Kidney (tissue), 14 donors: ENCODE measurements around the gene MIS18A. TPM values are rescaled to one million over a fixed set of nuclear protein-coding genes. Genes with fewer than 3 reads are reported as not detected.
"Not testable (repeated sequence)": the region's sequence is repeated elsewhere in the genome, so short reads cannot be mapped to it uniquely, and the experiment has no call there.

Experiments
- DNase-seq, 5 donors: peaks; one replicate each; pipeline ENCODE4 v3.0.0-alpha.2; 2013 to 2020
- FAIRE-seq: peaks from 2 replicates; lab custom pipeline; 2012; peaks lifted over from hg19 to GRCh38; lab: Jason Lieb, UNC
- H3K27ac ChIP-seq, 2 donors: one replicate each; pipeline ENCODE4 v1.7.0; 2013; ENCODE audit warnings: low read depth in 2 of 2, low read length in 2 of 2, inconsistent platforms in 1 of 2
- H3K27me3 ChIP-seq: one replicate; pipeline ENCODE4 v1.7.1; 2013; ENCODE audit warnings: low read length, inconsistent platforms; ENCODE audit not compliant: control insufficient read depth, insufficient read depth
- H3K36me3 ChIP-seq, 3 donors: one replicate each; pipeline versions ENCODE4 v1.7.0 to v1.7.1; 2013; ENCODE audit warnings: low read length in 3 of 3, control low read depth in 1 of 3, inconsistent platforms in 1 of 3; ENCODE audit not compliant: insufficient read depth in 3 of 3, control insufficient read depth in 2 of 3
- H3K4me1 ChIP-seq, 3 donors: one replicate each; pipeline versions ENCODE4 v1.7.0 to v1.7.1; 2013; ENCODE audit warnings: low read length in 3 of 3, inconsistent platforms in 1 of 3, low read depth in 1 of 3; ENCODE audit not compliant: control insufficient read depth in 2 of 3, insufficient read depth in 2 of 3
- H3K4me3 ChIP-seq, 3 donors: one replicate each; pipeline versions ENCODE4 v1.7.0 to v1.8.1; 2013; ENCODE audit warnings: low read length in 3 of 3, control low read depth in 1 of 3, inconsistent platforms in 1 of 3
- H3K9ac ChIP-seq, 3 donors: one replicate each; pipeline versions ENCODE4 v1.7.0 to v1.7.1; 2013; ENCODE audit warnings: low read length in 3 of 3, control low read depth in 1 of 3, inconsistent platforms in 1 of 3
- H3K9me3 ChIP-seq, 3 donors: one replicate each; pipeline versions ENCODE4 v1.7.0 to v1.7.1; 2013; ENCODE audit warnings: low read length in 3 of 3, control low read depth in 1 of 3, inconsistent platforms in 1 of 3; ENCODE audit not compliant: control insufficient read depth in 2 of 3, insufficient read depth in 1 of 3
- intact Hi-C: fragments of 100-400 bp; cut with DNase I; formaldehyde crosslinking; loops from one replicate; pipeline ENCODE4 v1.11.1; 2022
- polyA plus RNA-seq: library from polyadenylated mRNA; stranded (reverse); fragments of 350-450 nt; fragmentation: Illumina TruSeq; extraction: RNeasy Lipid Tissue Mini Kit (QIAGEN cat#74804); gene quantifications from one replicate; pipeline ENCODE4 v1.2.3, GENCODE V29; 2014; ENCODE audit warnings: low read depth, low replicate concordance; ENCODE audit not compliant: insufficient read depth
- total RNA-seq: library from RNA; stranded (reverse); fragmentation: NEBNext Ultra II Directional; extraction: Animal tissue kit (Norgen Biotek cat#: 25700); gene quantifications from one replicate; pipeline ENCODE4 v1.2.1, GENCODE V29; 2021
- TF ChIP-seq, protein P1 (sequence below): IDR thresholded peaks from 3 replicates; pipeline ENCODE4 v1.5.1; 2012; ENCODE audit warnings: mild to moderate bottlenecking, moderate library complexity, borderline replicate concordance; ENCODE audit not compliant: insufficient read depth; ENCODE audit errors: extremely low read depth
- donor health status: control.
- donor health status: control.
- donor health status: control.
- donor health status: control.
- donor health status: control.
- donor health status: DM: yes; HTN: yes; CAD: no.
- donor health status: Normal renal cell carcinoma (clear cell type).

MIS18A gene
- total and polyA plus RNA-seq, 2 donors from 2014 or later: 6.2 to 7.0 TPM

DNA sequence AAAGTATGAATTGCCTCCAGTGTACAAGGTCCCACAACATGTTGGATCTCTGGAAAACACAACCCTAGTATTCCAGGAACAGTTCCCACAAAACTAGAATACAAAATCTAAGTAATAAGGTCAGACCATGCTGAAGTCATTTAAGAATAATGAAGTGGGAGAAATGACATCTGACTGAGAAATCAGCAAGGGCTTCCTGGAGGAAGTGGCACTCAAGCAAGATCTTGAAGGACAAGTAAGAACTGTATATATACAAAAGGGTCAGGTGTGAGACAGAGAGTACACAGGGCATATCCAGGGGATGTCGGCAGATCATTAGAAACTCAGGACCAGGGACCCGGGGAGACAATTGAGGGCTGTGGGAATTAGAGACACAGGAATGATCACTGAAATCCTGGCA, 18.7 kb downstream of the MIS18A start:
- Histone ChIP-seq H3K27ac (no peak overlapping the region), H3K9ac (no peak overlapping the region), H3K36me3 (no peaks in the 10 kb centered on the region), H3K4me3 (no peak overlapping the region), H3K4me1 (peaks cover 0 to 9% (median 2%) of the 10 kb centered on the region in 3 donors), H3K9me3 (no peaks in the 10 kb centered on the region), H3K27me3 (no peaks in the 10 kb centered on the region)
- TF ChIP-seq, protein P1, sequence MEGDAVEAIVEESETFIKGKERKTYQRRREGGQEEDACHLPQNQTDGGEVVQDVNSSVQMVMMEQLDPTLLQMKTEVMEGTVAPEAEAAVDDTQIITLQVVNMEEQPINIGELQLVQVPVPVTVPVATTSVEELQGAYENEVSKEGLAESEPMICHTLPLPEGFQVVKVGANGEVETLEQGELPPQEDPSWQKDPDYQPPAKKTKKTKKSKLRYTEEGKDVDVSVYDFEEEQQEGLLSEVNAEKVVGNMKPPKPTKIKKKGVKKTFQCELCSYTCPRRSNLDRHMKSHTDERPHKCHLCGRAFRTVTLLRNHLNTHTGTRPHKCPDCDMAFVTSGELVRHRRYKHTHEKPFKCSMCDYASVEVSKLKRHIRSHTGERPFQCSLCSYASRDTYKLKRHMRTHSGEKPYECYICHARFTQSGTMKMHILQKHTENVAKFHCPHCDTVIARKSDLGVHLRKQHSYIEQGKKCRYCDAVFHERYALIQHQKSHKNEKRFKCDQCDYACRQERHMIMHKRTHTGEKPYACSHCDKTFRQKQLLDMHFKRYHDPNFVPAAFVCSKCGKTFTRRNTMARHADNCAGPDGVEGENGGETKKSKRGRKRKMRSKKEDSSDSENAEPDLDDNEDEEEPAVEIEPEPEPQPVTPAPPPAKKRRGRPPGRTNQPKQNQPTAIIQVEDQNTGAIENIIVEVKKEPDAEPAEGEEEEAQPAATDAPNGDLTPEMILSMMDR: no peak
- FAIRE-seq: no peak
- DNase-seq: no peak
- intact Hi-C loops: loop anchor here (5.0 kb wide), 1 partner anchor 393 kb away; no protein-coding TSS in a partner anchor

DNA sequence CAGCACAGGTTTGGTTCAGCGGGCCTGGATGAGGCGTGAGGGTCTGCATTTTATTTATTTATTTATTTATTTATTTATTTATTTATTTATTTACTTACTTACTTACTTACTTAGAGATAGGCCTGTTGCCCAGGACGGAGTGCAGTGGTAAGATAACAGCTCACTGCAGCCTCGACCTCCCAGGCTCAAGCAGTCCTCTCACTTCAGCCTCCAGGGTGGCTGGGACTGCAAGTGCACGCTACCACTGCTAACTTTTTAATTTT, 20.1 kb downstream of the MIS18A start:
- H3K36me3 ChIP-seq, H3K9ac ChIP-seq, FAIRE-seq, H3K4me3 ChIP-seq, H3K27ac ChIP-seq, DNase-seq, intact Hi-C loops, H3K27me3 ChIP-seq, H3K9me3 ChIP-seq, H3K4me1 ChIP-seq: not testable (repeated sequence)

DNA sequence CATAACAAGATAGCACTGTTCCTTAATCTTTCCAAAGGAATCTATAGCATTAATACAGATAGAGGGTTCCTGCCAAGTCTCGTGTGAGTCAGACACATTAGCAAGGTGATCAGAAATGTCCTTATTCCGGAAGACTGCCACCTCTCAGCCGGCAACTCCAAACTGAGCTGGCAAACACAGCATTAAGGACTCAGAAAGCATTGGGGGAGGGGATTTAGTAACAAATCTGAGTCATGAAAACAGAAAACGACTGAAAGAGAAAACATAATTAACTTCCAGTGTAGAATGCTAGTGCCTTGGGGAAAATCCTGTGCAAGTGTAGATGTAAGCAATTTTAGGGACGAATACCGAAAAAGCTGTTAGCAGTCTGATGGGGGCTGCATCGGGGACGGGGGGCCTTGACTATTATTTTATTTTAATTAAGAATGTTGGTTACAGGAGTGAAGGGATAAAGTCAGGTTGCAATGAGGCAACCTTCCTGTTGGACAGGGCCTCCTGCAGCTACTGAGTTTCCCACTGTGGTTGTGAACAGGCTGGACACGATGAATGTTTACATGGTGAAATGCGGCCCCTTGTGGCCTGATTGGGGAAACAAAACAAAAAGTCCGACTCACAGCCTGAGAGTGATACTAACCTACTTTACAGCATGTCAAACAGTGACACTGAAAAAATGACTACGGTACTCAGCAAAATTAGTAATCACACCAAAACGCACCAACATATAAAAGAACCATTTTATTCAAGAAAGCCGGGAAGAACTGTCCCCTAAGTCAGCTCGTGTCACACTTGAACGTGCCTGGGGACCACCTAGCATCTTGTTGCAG, 20.7 kb downstream of the MIS18A start:
- DNase-seq (peak in 4 of 5 donors; percentile 83 to 95 (median 89)), FAIRE-seq (peak; percentile 58)
- H3K36me3 ChIP-seq: no peaks in the 10 kb centered on the region
- no peak overlapping the region for H3K27ac ChIP-seq
- no peaks in the 10 kb centered on the region for H3K9me3 ChIP-seq
- H3K27me3 ChIP-seq: no peaks in the 10 kb centered on the region
- peaks cover 0 to 9% (median 2%) of the 10 kb centered on the region in 3 donors for H3K4me1 ChIP-seq
- H3K4me3 ChIP-seq: no peak overlapping the region
- intact Hi-C loops: no loop called here
- TF ChIP-seq, protein P1: peak; percentile 82
- H3K9ac ChIP-seq: no peak overlapping the region

DNA sequence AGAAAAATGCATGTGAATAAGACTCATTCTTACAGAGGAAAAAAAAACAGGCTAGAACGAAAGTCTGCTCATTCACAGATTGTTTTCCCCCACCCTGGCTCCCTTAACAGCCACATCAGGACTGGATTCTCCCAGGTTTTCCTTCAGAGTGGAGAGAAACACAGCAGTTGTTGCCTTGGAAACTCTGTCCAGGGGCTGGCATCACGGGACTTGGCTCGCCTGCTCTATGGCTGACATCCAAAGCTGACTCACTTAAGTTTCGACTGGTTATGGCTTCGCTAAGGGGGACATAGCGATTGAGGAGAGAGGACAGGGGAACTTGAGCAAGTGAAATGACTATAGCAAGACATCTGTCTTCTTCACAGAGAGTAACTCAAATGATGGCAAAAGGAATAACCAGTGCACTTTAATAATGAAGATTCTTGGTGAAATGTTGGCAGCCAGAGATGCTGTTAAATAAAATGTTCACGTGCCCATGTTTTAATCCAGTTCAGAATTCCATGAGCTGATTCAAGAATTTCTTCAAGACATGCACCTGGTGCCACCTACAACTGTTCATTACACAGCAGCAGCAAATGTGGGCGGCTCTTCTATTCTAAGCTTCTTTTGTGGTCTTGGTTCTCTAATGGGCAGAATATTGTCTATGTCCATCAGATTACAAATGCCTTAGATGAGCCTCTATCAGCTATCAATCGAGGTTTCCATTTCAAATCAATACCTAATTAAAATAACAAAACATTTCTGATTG, 21.8 kb downstream of the MIS18A start:
- Histone ChIP-seq H3K4me3 (no peak overlapping the region), H3K9ac (no peak overlapping the region), H3K27ac (peak overlapping the region in 1 of 2 donors; percentile 16), H3K4me1 (peaks cover 0 to 9% (median 2%) of the 10 kb centered on the region in 3 donors), H3K27me3 (no peaks in the 10 kb centered on the region), H3K9me3 (no peaks in the 10 kb centered on the region), H3K36me3 (no peaks in the 10 kb centered on the region)
- FAIRE-seq: peak; percentile 6
- peak; percentile 67 to 92 (median 85) for DNase-seq
- TF ChIP-seq, protein P1: no peak
- intact Hi-C loops: no loop called here
